K562 (cell line): Measurements from ENCODE around the gene SHANK1. TPM values are rescaled to one million over a fixed set of nuclear protein-coding genes. Genes with fewer than 3 reads are reported as not detected.

Source experiments
- CC2D1A ChIP-seq: fragments of 450-650 bp; IDR thresholded peaks from 2 replicates; pipeline ENCODE4 v1.6.1; 2017; ENCODE audit warnings: mild to moderate bottlenecking
- DEAF1 ChIP-seq: fragments of 450-650 bp; formaldehyde crosslinking; IDR thresholded peaks from 2 replicates; pipeline ENCODE4 v1.4.0; 2020; ENCODE audit warnings: mild to moderate bottlenecking, moderate library complexity
- FOXJ2 ChIP-seq: fragments of 200-800 bp; sonication (Bioruptor generic); IDR thresholded peaks from 2 replicates; pipeline ENCODE4 v1.6.1; 2016; ENCODE audit warnings: missing genetic modification characterization, missing compliant biosample characterization
- HCFC1 ChIP-seq: IDR thresholded peaks from 2 replicates; pipeline ENCODE4 v1.6.1; 2012; ENCODE audit warnings: low read depth, low read length, improper control_type of control experiment
- MAX ChIP-seq: sonication (generic); formaldehyde crosslinking; IDR thresholded peaks from 2 replicates; pipeline ENCODE4 v1.9.0; 2022; ENCODE audit warnings: mild to moderate bottlenecking, missing genetic modification reagents
- NFIC ChIP-seq: fragments of 450-650 bp; IDR thresholded peaks from 2 replicates; pipeline ENCODE4 v1.6.1; 2017; ENCODE audit warnings: mild to moderate bottlenecking, inconsistent platforms
- PCBP1 ChIP-seq: fragments of 200-400 bp; formaldehyde crosslinking; IDR thresholded peaks from 2 replicates; pipeline ENCODE4 v1.6.1; 2018; ENCODE audit warnings: mild to moderate bottlenecking, low read depth, low read length; ENCODE audit not compliant: poor library complexity, severe bottlenecking
- PHF20 ChIP-seq: fragments of 450-650 bp; IDR thresholded peaks from 2 replicates; pipeline ENCODE4 v1.6.1; 2018; ENCODE audit not compliant: partially characterized antibody
- RBBP5 ChIP-seq: fragments of 200-600 bp; sonication (generic); IDR thresholded peaks from 2 replicates; pipeline ENCODE4 v1.6.1; 2012; ENCODE audit warnings: borderline replicate concordance, mild to moderate bottlenecking, low read length, control low read depth, inconsistent platforms; ENCODE audit not compliant: insufficient read depth, poor library complexity, severe bottlenecking
- SMAD2 ChIP-seq: fragments of 150-350 bp; IDR thresholded peaks from 2 replicates; pipeline ENCODE4 v1.6.1; 2014; ENCODE audit warnings: low read depth, mild to moderate bottlenecking, low read length
- TRIM24 ChIP-seq, 2 experiments: fragments of 450-650 bp; IDR thresholded peaks; 2 replicates each; pipeline ENCODE4 v1.6.1; 2016
- ZBED1 ChIP-seq: IDR thresholded peaks from 2 replicates; pipeline ENCODE4 v1.6.1; 2014
- ZNF274 ChIP-seq: IDR thresholded peaks from 2 replicates; pipeline ENCODE4 v1.6.1; 2011; ENCODE audit warnings: low read depth, mild to moderate bottlenecking, low read length, moderate library complexity, borderline replicate concordance
- polyA plus RNA-seq, 8 experiments: library from polyadenylated mRNA; depleted of rRNA in 4 of 8; stranded (reverse) in 5 of 8; unstranded in 3 of 8; fragments of >200 nt; fragmentation: Nextera tagmentation in 2 of 8; fragmentation: Illumina TruSeq in 1 of 8; extraction: Ambion mirVana in 2 of 8; extraction: Trizol in 1 of 8; gene quantifications; 2 replicates each; pipeline versions ENCODE4 v1.2.1 to v1.2.3, GENCODE V29; 2011 to 2014; ENCODE audit warnings: inconsistent platforms in 1 of 8, missing spikeins in 1 of 8
- total RNA-seq, 7 experiments: library from RNA; depleted of rRNA in 6 of 7; stranded (reverse); fragments of >200 nt in 6 of 7; fragmentation: Illumina TruSeq in 2 of 7; extraction: Trizol in 2 of 7; gene quantifications; 2 replicates each; pipeline versions ENCODE4 v1.2.1 to v1.2.3, GENCODE V29; 2011 to 2021; ENCODE audit warnings: low replicate concordance in 1 of 7
- TF ChIP-seq, protein P1 (sequence below): fragments of 250-450 bp; sonication (Bioruptor Pico); IDR thresholded peaks from 2 replicates; pipeline ENCODE4 v1.6.1; 2021; ENCODE audit warnings: mild to moderate bottlenecking

SHANK1 gene
- total and polyA plus RNA-seq, 9 of the 15 experiments (the other 6 are each of a cell fraction or from before 2014, with no cell fraction given): 0.33 to 1.3 (median 0.55) TPM; not detected in 2

GRCh38 chr19:50725218-50725910, 5.8 kb upstream of the SHANK1 start (continued):
- TF ChIP-seq SMAD2 (no peak), ZBED1 (no peak), PHF20 (peak; percentile 54), CC2D1A (no peak), DEAF1 (CRISPR knock-in tag) (peak; percentile 40; the same call in 1 of the 2 replicates), FOXJ2 (tag) (peak; percentile 69; the same call in 1 of the 2 replicates), HCFC1 (peak; percentile 54), ZNF274 (no peak), MAX (CRISPR knock-in tag) (no peak; the same call in 1 of the 2 replicates), RBBP5 (peak; percentile 31), PCBP1 (no peak), TRIM24 (IDR thresholded peaks at IDR 0.05) (peak in 1 of 2 experiments; percentile 56; a peak in 2 of 4 replicates), NFIC (peak; percentile 29; the same call in 1 of the 2 replicates)
- TF ChIP-seq, protein P1, sequence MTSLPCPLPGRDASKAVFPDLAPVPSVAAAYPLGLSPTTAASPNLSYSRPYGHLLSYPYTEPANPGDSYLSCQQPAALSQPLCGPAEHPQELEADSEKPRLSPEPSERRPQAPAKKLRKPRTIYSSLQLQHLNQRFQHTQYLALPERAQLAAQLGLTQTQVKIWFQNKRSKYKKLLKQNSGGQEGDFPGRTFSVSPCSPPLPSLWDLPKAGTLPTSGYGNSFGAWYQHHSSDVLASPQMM (CRISPR knock-in tag): no peak
